ENCODE data around the gene FGD2. TPM values are rescaled to one million over a fixed set of nuclear protein-coding genes. Genes with fewer than 3 reads are reported as not detected.

Gene FGD2
- polyA plus RNA-seq, 1 donor from 2014 or later = not detected

DNA sequence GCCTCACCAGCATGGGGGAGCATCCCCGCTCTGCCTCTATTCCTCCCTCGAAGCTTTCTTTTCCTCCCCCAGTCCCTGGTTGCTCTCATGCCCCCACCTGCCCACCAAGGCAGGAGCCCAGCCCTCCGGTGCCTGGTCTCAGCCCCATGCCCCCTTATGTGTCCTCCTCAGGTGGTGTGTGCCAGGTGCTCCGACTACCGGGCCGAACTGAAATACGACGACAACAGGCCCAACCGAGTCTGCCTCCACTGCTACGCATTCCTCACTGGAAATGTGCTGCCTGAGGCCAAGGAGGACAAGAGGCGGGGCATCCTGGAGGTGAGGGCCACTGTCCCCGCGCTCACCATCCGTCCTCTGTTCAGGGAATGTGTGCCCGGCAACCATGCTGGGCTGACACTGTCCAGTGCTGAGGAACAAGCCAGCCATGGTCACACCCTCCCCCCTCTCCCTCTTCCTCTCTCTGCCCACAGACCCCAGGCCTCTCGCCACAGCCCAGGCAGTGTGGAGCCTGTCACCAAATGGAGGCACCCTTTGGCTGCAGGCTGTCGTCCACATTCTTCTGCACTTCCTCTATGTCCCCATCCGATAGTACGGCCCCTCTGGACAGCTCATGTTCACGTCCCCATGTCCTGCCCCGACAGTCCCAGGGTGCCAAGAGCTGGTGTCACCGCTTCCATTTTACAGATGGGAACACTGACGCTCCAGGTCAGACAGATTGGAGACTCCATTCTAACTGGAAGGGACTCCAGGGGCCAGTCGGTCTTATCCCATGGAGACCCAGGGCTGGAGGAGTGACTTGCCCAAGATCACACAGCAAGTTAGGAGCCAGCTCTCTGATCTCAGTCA is 20.4 kb downstream of the FGD2 start:
- Histone ChIP-seq H3F3A (ENCODE audit: insufficient read depth, low read length, poor library complexity, severe bottlenecking) (no peaks in the 10 kb centered on the region), H3K9ac (ENCODE audit: low read length) (no peak overlapping the region), H3K27me3 (ENCODE audit: insufficient read depth, low read depth, low read length) (no peaks in the 10 kb centered on the region), H4K20me1 (ENCODE audit: insufficient read depth) (no peaks in the 10 kb centered on the region), H3K9me2 (ENCODE audit: insufficient read depth, low read length) (no peaks in the 10 kb centered on the region), H3K36me3 (ENCODE audit: insufficient read depth, low read length) (no peaks in the 10 kb centered on the region), H2AFZ (ENCODE audit: low read depth, low read length) (no peak overlapping the region), H3K9me3 (ENCODE audit: low read length) (no peaks in the 10 kb centered on the region), H3K4me2 (ENCODE audit: low read length) (no peak overlapping the region), H3K4me3 (ENCODE audit: low read length) (no peak overlapping the region), H3K27ac (ENCODE audit: low read length) (no peak overlapping the region), H3K79me2 (replicated peaks; ENCODE audit: insufficient read depth, low read length) (no peaks in the 10 kb centered on the region)
- TF ChIP-seq TAF1 (IDR thresholded peaks at IDR 0.05; ENCODE audit: low read depth) (no peak), SMC3 (conservative IDR thresholded peaks at IDR 0.05; ENCODE audit: poor library complexity) (no peak), RAD21 (conservative IDR thresholded peaks at IDR 0.05) (no peak), MXI1 (conservative IDR thresholded peaks at IDR 0.05; ENCODE audit: poor library complexity, severe bottlenecking) (no peak), EP300 (conservative IDR thresholded peaks at IDR 0.05; ENCODE audit: poor library complexity, severe bottlenecking) (no peak)
- TF ChIP-seq, protein P1, sequence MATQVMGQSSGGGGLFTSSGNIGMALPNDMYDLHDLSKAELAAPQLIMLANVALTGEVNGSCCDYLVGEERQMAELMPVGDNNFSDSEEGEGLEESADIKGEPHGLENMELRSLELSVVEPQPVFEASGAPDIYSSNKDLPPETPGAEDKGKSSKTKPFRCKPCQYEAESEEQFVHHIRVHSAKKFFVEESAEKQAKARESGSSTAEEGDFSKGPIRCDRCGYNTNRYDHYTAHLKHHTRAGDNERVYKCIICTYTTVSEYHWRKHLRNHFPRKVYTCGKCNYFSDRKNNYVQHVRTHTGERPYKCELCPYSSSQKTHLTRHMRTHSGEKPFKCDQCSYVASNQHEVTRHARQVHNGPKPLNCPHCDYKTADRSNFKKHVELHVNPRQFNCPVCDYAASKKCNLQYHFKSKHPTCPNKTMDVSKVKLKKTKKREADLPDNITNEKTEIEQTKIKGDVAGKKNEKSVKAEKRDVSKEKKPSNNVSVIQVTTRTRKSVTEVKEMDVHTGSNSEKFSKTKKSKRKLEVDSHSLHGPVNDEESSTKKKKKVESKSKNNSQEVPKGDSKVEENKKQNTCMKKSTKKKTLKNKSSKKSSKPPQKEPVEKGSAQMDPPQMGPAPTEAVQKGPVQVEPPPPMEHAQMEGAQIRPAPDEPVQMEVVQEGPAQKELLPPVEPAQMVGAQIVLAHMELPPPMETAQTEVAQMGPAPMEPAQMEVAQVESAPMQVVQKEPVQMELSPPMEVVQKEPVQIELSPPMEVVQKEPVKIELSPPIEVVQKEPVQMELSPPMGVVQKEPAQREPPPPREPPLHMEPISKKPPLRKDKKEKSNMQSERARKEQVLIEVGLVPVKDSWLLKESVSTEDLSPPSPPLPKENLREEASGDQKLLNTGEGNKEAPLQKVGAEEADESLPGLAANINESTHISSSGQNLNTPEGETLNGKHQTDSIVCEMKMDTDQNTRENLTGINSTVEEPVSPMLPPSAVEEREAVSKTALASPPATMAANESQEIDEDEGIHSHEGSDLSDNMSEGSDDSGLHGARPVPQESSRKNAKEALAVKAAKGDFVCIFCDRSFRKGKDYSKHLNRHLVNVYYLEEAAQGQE (IDR thresholded peaks at IDR 0.05; ENCODE audit: borderline replicate concordance) = no peak

DNA sequence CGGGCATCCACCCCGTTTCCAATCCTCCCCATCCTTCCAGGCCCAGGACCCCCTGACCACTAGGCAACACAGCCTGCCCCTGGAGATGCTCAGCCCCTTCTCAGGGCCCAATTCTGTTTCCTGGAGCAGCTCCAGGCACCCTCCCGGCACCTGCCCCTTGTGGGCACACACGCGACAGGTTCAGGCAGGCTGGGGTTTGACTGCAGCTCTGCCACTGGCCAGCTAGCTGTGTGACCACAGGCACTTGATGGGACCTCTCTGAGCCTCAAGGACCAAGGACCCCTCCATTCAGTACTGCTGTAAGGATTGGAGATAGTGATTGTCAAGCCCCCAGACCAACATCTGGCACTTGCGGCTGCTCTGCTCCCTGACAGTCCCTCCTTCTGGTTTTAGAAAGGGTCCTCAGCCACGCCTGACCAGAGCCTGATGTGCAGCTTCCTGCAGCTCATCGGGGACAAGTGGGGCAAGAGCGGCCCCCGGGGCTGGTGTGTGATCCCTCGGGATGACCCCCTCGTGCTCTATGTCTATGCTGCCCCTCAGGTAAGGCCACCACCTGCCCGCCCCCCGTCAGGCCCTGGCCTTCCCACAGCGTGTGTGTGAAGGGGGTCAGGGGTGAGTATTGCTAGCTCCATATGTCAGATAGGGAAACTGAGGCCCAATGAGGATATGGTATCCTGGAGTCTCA is 21.7 kb downstream of the FGD2 start:
- Histone ChIP-seq H3F3A (ENCODE audit: insufficient read depth, low read length, poor library complexity, severe bottlenecking) (no peaks in the 10 kb centered on the region), H3K4me3 (ENCODE audit: low read length) (no peak overlapping the region), H3K9me2 (ENCODE audit: insufficient read depth, low read length) (no peaks in the 10 kb centered on the region), H3K9me3 (ENCODE audit: low read length) (no peaks in the 10 kb centered on the region), H3K27ac (ENCODE audit: low read length) (no peak overlapping the region), H4K20me1 (ENCODE audit: insufficient read depth) (no peaks in the 10 kb centered on the region), H3K79me2 (replicated peaks; ENCODE audit: insufficient read depth, low read length) (no peaks in the 10 kb centered on the region), H3K4me2 (ENCODE audit: low read length) (no peak overlapping the region), H3K9ac (ENCODE audit: low read length) (no peak overlapping the region), H2AFZ (ENCODE audit: low read depth, low read length) (no peak overlapping the region), H3K27me3 (ENCODE audit: insufficient read depth, low read depth, low read length) (no peaks in the 10 kb centered on the region), H3K36me3 (ENCODE audit: insufficient read depth, low read length) (no peaks in the 10 kb centered on the region)
- TF ChIP-seq, protein P1 (IDR thresholded peaks at IDR 0.05; ENCODE audit: borderline replicate concordance) = no peak
- TF ChIP-seq EP300 (conservative IDR thresholded peaks at IDR 0.05; ENCODE audit: poor library complexity, severe bottlenecking) = no peak
- TF ChIP-seq EZH2 (IDR thresholded peaks at IDR 0.05; ENCODE audit: borderline replicate concordance, insufficient read depth, low read length, poor library complexity, severe bottlenecking) = no peak
- no peak for TF ChIP-seq RAD21 (conservative IDR thresholded peaks at IDR 0.05)
- TF ChIP-seq POLR2AphosphoS5 (IDR thresholded peaks at IDR 0.05) = no peak
- TF ChIP-seq, protein P2, sequence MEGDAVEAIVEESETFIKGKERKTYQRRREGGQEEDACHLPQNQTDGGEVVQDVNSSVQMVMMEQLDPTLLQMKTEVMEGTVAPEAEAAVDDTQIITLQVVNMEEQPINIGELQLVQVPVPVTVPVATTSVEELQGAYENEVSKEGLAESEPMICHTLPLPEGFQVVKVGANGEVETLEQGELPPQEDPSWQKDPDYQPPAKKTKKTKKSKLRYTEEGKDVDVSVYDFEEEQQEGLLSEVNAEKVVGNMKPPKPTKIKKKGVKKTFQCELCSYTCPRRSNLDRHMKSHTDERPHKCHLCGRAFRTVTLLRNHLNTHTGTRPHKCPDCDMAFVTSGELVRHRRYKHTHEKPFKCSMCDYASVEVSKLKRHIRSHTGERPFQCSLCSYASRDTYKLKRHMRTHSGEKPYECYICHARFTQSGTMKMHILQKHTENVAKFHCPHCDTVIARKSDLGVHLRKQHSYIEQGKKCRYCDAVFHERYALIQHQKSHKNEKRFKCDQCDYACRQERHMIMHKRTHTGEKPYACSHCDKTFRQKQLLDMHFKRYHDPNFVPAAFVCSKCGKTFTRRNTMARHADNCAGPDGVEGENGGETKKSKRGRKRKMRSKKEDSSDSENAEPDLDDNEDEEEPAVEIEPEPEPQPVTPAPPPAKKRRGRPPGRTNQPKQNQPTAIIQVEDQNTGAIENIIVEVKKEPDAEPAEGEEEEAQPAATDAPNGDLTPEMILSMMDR (IDR thresholded peaks at IDR 0.05; ENCODE audit: poor library complexity, severe bottlenecking) = no peak
- TF ChIP-seq SMC3 (conservative IDR thresholded peaks at IDR 0.05; ENCODE audit: poor library complexity) = no peak
- no peak for TF ChIP-seq MXI1 (conservative IDR thresholded peaks at IDR 0.05; ENCODE audit: poor library complexity, severe bottlenecking)
- no peak for TF ChIP-seq TAF1 (IDR thresholded peaks at IDR 0.05; ENCODE audit: low read depth)

All from neural cell (in vitro differentiated cells).